A673 (cell line): ENCODE measurements around the gene SPANXN2. TPM values are rescaled to one million over a fixed set of nuclear protein-coding genes. Genes with fewer than 3 reads are reported as not detected.
A peak's percentile ranks its signal among the peaks of the same experiment; 100 is the strongest.

Source experiments
- BruUV-seq: library from RNA; stranded (reverse); fragments of 400-500 nt; replicated peaks from 2 replicates; lab custom pipeline; 2021; lab: Mats Ljungman, UMichigan
- CTCF ChIA-PET: fragments of 300-600 bp; sonication (Branson Sonifier 250); formaldehyde crosslinking; loops from one replicate; lab custom pipeline; 2022; ENCODE audit warnings: antibody characterized with exemption; lab: Charles Lee
- POLR2A ChIA-PET: fragments of 300-600 bp; sonication (Branson Sonifier 250); formaldehyde crosslinking; loops from one replicate; lab custom pipeline; 2022; ENCODE audit warnings: antibody characterized with exemption; ENCODE audit not compliant: low non-redundant PET; lab: Charles Lee
- DNase-seq: peaks from one replicate; pipeline ENCODE4 v3.0.0-alpha.2; 2015; ENCODE audit warnings: low spot score
- H3K27ac ChIP-seq: fragments of 200-600 bp; sonication (generic); 2 replicates; pipeline ENCODE4 v1.5.1; 2016; ENCODE audit warnings: mixed run types, low read depth, mild to moderate bottlenecking, mixed read lengths, antibody characterized with exemption, low read length; ENCODE audit not compliant: poor library complexity, severe bottlenecking
- H3K27me3 ChIP-seq: fragments of 200-600 bp; sonication (generic); replicated peaks from 2 replicates; pipeline ENCODE4 v1.6.1; 2017; ENCODE audit warnings: mixed run types, low read depth, mild to moderate bottlenecking, mixed read lengths, antibody characterized with exemption, low read length; ENCODE audit not compliant: insufficient read depth, poor library complexity
- H3K36me3 ChIP-seq: fragments of 200-600 bp; sonication (generic); 2 replicates; pipeline ENCODE4 v1.6.1; 2016; ENCODE audit warnings: mixed run types, mild to moderate bottlenecking, mixed read lengths, antibody characterized with exemption, low read length; ENCODE audit not compliant: insufficient read depth, poor library complexity, severe bottlenecking
- H3K4me1 ChIP-seq: fragments of 200-600 bp; sonication (generic); 2 replicates; pipeline ENCODE4 v1.6.1; 2017; ENCODE audit warnings: mixed run types, mild to moderate bottlenecking, mixed read lengths, antibody characterized with exemption, low read length; ENCODE audit not compliant: insufficient read depth, poor library complexity, severe bottlenecking
- H3K4me3 ChIP-seq: fragments of 200-600 bp; sonication (generic); 2 replicates; pipeline ENCODE4 v1.5.1; 2016; ENCODE audit warnings: low read depth, mixed run types, mild to moderate bottlenecking, mixed read lengths, low read length; ENCODE audit not compliant: poor library complexity, severe bottlenecking
- H3K9me3 ChIP-seq: fragments of 200-600 bp; sonication (generic); 2 replicates; pipeline ENCODE4 v1.6.1; 2016; ENCODE audit warnings: mixed run types, low read depth, mild to moderate bottlenecking, mixed read lengths, antibody characterized with exemption, low read length; ENCODE audit not compliant: poor library complexity, severe bottlenecking
- EZH2 ChIP-seq: fragments of 200-600 bp; sonication (generic); IDR thresholded peaks from 2 replicates; pipeline ENCODE4 v1.6.1; 2017; ENCODE audit warnings: borderline replicate concordance, low read depth, mild to moderate bottlenecking, mixed read lengths, antibody characterized with exemption, low read length; ENCODE audit not compliant: poor library complexity, severe bottlenecking
- intact Hi-C: fragments of 100-400 bp; cut with micrococcal nuclease; formaldehyde crosslinking; loops from one replicate; pipeline ENCODE4 v1.10.0; 2022; ENCODE audit not compliant: unreplicated experiment
- total RNA-seq: library from RNA; stranded (reverse); gene quantifications from 2 replicates; pipeline ENCODE4 v1.2.3, GENCODE V29; 2021
- TF ChIP-seq, protein P1 (sequence below): fragments of 300-800, 200-600 bp; sonication (generic); conservative IDR thresholded peaks from 2 replicates; pipeline ENCODE4 v1.5.1; 2017; ENCODE audit warnings: low read depth, mild to moderate bottlenecking, antibody characterized with exemption, low read length, moderate library complexity, mixed read lengths

Gene SPANXN2
- total RNA-seq, 1 experiment from 2014 or later: not detected

DNA sequence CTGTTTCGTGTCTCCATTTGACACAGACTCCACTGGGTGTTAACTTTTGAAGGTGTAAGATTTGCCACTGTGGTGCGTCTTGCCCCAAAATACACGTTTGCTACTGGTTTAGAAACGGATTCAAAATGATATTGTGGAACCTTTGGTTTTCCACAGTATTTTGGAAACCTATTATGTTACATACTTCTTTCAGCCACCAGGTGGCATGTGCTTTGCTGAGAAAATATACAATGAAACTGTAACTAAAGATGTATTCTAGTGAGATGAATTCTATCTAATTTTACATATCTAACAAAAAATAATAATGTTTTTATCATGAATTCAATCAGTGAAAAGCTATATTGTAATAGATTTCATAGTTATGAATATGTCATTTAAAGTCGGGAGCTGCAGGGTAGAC lies 56.2 kb downstream of the SPANXN2 start:
- CTCF ChIA-PET: no interaction called here

DNA sequence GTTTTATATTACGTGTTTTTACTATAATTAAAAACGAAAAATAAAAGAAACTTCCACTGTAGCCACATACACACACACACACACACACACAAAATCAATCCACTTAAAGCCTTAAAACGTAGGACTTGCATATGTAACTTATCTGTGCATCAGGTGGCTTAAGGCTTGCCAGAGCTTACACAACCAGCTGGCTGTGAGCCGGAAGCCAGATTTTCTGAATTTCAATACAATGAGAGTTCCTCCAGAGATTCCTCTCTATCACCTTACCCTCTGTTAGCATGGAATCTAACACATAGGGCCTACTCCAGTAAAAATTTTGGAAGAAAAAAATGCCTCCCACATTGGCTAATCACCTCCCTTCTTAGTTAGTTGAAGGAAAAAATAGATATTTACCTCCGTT lies 56.8 kb downstream of the SPANXN2 start:
- BruUV-seq: no TSS peak
- Histone ChIP-seq H3K27ac (no peak overlapping the region), H3K4me3 (no peak overlapping the region), H3K36me3 (no peaks in the 10 kb centered on the region), H3K4me1 (no peaks in the 10 kb centered on the region), H3K27me3 (peaks cover 3% of the 10 kb centered on the region), H3K9me3 (no peaks in the 10 kb centered on the region)
- intact Hi-C loops: no loop called here
- ChIA-PET CTCF (no interaction called here), POLR2A (no interaction called here)
- DNase-seq: no peak
- TF ChIP-seq EZH2: no peak
- TF ChIP-seq, protein P1, sequence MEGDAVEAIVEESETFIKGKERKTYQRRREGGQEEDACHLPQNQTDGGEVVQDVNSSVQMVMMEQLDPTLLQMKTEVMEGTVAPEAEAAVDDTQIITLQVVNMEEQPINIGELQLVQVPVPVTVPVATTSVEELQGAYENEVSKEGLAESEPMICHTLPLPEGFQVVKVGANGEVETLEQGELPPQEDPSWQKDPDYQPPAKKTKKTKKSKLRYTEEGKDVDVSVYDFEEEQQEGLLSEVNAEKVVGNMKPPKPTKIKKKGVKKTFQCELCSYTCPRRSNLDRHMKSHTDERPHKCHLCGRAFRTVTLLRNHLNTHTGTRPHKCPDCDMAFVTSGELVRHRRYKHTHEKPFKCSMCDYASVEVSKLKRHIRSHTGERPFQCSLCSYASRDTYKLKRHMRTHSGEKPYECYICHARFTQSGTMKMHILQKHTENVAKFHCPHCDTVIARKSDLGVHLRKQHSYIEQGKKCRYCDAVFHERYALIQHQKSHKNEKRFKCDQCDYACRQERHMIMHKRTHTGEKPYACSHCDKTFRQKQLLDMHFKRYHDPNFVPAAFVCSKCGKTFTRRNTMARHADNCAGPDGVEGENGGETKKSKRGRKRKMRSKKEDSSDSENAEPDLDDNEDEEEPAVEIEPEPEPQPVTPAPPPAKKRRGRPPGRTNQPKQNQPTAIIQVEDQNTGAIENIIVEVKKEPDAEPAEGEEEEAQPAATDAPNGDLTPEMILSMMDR: no peak

More for the DNA sequence above, 56.2 kb downstream of the SPANXN2 start:
- no TSS peak for BruUV-seq
- no peaks in the 10 kb centered on the region for H3K9me3 ChIP-seq
- H3K36me3 ChIP-seq: no peaks in the 10 kb centered on the region
- no peak overlapping the region for H3K27ac ChIP-seq
- POLR2A ChIA-PET: no interaction called here
- DNase-seq: peak; percentile 14
- H3K27me3 ChIP-seq: peaks cover 3% of the 10 kb centered on the region
- no peaks in the 10 kb centered on the region for H3K4me1 ChIP-seq
- intact Hi-C loops: no loop called here
- H3K4me3 ChIP-seq: no peak overlapping the region
- TF ChIP-seq, protein P1: peak; percentile 67
- TF ChIP-seq EZH2: no peak

Other genes with a start within 250 kb of the SPANXN2 start
- gene SPANXN3, start 203.3 kb downstream of the SPANXN2 start, total RNA-seq: not detected in 2 replicates
- not detected in 2 replicates for gene SLITRK4, start 84.7 kb downstream of the SPANXN2 start, total RNA-seq
- gene UBE2NL, start 163.3 kb upstream of the SPANXN2 start, total RNA-seq: not detected in 2 replicates